ENCODE data around the gene POF1B. TPM values are rescaled to one million over a fixed set of nuclear protein-coding genes. Genes with fewer than 3 reads are reported as not detected.

Gene POF1B
- total RNA-seq, 1 experiment from 2014 or later: not detected

GRCh38 chrX:85244450-85245211 is 134.8 kb downstream of the POF1B start:
- peak; percentile 54 for DNase-seq (ENCODE audit: low spot score)
- in situ Hi-C loops (cut with HindIII; ENCODE audit: low sequenced_read_pairs): no loop called here

GRCh38 chrX:85243761-85244449 is 135.6 kb downstream of the POF1B start, which contains the start of the genes SATL1 and ZNF711:
Gene SATL1, minus strand, starts transcription at chrX:85243779. Its CDS starts 134,811 bp downstream, at chrX:85108968.
Gene ZNF711, plus strand, starts transcription at chrX:85243991. Its CDS starts 3,582 bp downstream, at chrX:85247573.
- DNase-seq (ENCODE audit: low spot score): peak; percentile 65
- in situ Hi-C loops (cut with HindIII; ENCODE audit: low sequenced_read_pairs): no loop called here

DNA sequence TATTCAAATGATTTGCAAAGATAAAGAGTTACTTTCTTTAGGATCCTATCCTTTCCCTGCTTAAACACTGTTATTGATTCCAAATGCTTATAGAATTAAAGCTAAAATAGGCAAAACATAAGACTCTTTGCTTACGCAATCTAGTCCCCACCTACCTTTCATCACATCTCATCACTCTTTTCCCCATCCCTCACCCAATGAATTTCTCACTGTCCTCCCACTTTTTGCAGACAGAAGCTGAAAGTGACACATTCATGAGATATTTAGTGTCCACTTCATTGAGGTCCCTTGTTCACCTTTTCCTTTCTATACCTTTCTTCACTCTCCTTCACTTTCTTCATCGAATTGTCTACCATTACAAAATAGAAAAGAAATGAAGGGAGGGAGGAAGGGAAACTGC is 136.3 kb downstream of the POF1B start:
- DNase-seq (ENCODE audit: low spot score): peak; percentile 53
- in situ Hi-C loops (cut with HindIII; ENCODE audit: low sequenced_read_pairs): no loop called here

Other genes with a start within 250 kb of the POF1B start
- gene SATL1, start 135.9 kb downstream of the POF1B start, total RNA-seq (2014; rRNA removed; shearing (Covaris generic)): not detected in 2 replicates
- gene ZNF711, start 135.7 kb downstream of the POF1B start, total RNA-seq (2014; rRNA removed; shearing (Covaris generic)): not detected in 2 replicates